HCT116 (cell line): ENCODE data around the gene RXFP2.

Experiments used
- CTCF ChIP-seq, 3 experiments: fragments of 200-600 bp in 1 of 3; sonication (generic) in 1 of 3; IDR thresholded peaks in 2 of 3; conservative IDR thresholded peaks in 1 of 3; 2 replicates each; pipeline ENCODE4 v1.5.1; 2012 to 2017; ENCODE audit warnings: low read depth in 2 of 3, low read length in 2 of 3, antibody characterized with exemption in 1 of 3, borderline replicate concordance in 1 of 3, control low read depth in 1 of 3, mild to moderate bottlenecking in 1 of 3, mixed read lengths in 1 of 3, mixed run types in 1 of 3, moderate library complexity in 1 of 3; ENCODE audit not compliant: insufficient read depth in 1 of 3
- POLR2A ChIP-seq: IDR thresholded peaks from 2 replicates; pipeline ENCODE4 v1.7.0; 2011; ENCODE audit warnings: borderline replicate concordance; ENCODE audit not compliant: insufficient read depth, insufficient read length; ENCODE audit errors: extremely low read depth
- POLR2AphosphoS5 ChIP-seq: IDR thresholded peaks from 2 replicates; pipeline ENCODE4 v1.6.1; 2011; ENCODE audit warnings: mild to moderate bottlenecking, low read depth, low read length, moderate library complexity

- TF ChIP-seq CTCF (IDR thresholded peaks at IDR 0.05 in 2 of 3, conservative IDR thresholded peaks at IDR 0.05 in 1 of 3; ENCODE audit: borderline replicate concordance in 1 of 3, insufficient read depth in 1 of 3, low read depth in 2 of 3, low read length in 2 of 3) (no peak), POLR2A (no peak), POLR2AphosphoS5 (no peak)
These were observed at the start of gene RXFP2 for GRCh38 chr13:31739226-31739625.
